HFF-Myc (cell line): ENCODE results near the gene IRF9.

Source experiments
- DNase-seq: peaks from one replicate; pipeline ENCODE4 v3.0.0-alpha.2; 2011; ENCODE audit warnings: low read depth; ENCODE audit errors: extremely low read depth
- H3K4me3 ChIP-seq: replicated peaks from 2 replicates; pipeline ENCODE4 v1.5.1; 2011; ENCODE audit warnings: low read depth, mild to moderate bottlenecking, control low read depth, low read length
- CTCF ChIP-seq: IDR thresholded peaks from 2 replicates; pipeline ENCODE4 v1.5.1; 2012; ENCODE audit warnings: mild to moderate bottlenecking, low read depth, low read length, control low read depth; ENCODE audit errors: missing control alignments

IRF9 gene

GRCh38 chr14:24136684-24137528, 24.2 kb upstream of the IRF9 start:
- DNase-seq = no peak
- TF ChIP-seq CTCF = no peak
- H3K4me3 ChIP-seq = peak overlapping the region; percentile 79

GRCh38 chr14:24137529-24138395, 23.3 kb upstream of the IRF9 start:
- H3K4me3 ChIP-seq = no peak overlapping the region
- no peak for DNase-seq
- no peak for TF ChIP-seq CTCF

- no peak for TF ChIP-seq CTCF
- H3K4me3 ChIP-seq = no peak overlapping the region
- DNase-seq = no peak
Observed at GRCh38 chr14:24138396-24139271, 22.4 kb upstream of the IRF9 start.

- DNase-seq = no peak
- no peak for TF ChIP-seq CTCF
- peak overlapping the region; percentile 81 for H3K4me3 ChIP-seq
Observed at GRCh38 chr14:24139272-24139934, 21.7 kb upstream of the IRF9 start.

GRCh38 chr14:24141097-24141880, 19.8 kb upstream of the IRF9 start, which contains the start of gene EMC9:
EMC9 (minus strand) TSS chr14:24141591; CDS start chr14:24141304, 287 bp downstream.
- DNase-seq = peak; percentile 99
- peak; percentile 28 for TF ChIP-seq CTCF
- H3K4me3 ChIP-seq = peak within 1 kb of the TSS; percentile 81
